PC-3 (cell line): ENCODE measurements around the gene SRP68.

ENCODE experiments used
- EZH2 ChIP-seq: fragments of 300-600 bp; sonication (generic); IDR thresholded peaks from one replicate; pipeline ENCODE4 v1.6.1; 2017; ENCODE audit warnings: antibody characterized with exemption, mild to moderate bottlenecking, low read length; ENCODE audit not compliant: unreplicated experiment
- TF ChIP-seq, protein P1 (sequence below): fragments of 300-600 bp; sonication (generic); conservative IDR thresholded peaks from 2 replicates; pipeline ENCODE4 v1.5.1; 2017; ENCODE audit warnings: antibody characterized with exemption, low read depth, mild to moderate bottlenecking, low read length

DNA sequence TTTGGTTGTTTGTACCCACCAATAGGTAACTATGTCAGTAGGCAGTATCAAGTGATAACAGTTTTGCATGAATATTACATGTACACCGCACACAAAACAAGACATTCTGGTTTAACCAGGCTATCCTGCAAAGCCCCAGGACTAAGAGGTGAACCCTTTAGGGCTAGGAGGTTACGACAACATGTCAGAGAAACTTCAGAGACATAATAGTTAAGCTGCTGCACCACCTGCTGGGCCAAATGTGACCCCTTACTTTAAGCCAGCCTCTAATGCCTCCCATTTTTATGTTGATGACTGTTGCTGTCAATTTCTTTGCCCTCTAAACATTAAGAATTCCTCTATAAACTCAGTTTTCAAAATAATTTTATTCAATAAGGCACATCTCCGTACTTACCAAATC is 15.4 kb downstream of the SRP68 start:
- TF ChIP-seq, protein P1, sequence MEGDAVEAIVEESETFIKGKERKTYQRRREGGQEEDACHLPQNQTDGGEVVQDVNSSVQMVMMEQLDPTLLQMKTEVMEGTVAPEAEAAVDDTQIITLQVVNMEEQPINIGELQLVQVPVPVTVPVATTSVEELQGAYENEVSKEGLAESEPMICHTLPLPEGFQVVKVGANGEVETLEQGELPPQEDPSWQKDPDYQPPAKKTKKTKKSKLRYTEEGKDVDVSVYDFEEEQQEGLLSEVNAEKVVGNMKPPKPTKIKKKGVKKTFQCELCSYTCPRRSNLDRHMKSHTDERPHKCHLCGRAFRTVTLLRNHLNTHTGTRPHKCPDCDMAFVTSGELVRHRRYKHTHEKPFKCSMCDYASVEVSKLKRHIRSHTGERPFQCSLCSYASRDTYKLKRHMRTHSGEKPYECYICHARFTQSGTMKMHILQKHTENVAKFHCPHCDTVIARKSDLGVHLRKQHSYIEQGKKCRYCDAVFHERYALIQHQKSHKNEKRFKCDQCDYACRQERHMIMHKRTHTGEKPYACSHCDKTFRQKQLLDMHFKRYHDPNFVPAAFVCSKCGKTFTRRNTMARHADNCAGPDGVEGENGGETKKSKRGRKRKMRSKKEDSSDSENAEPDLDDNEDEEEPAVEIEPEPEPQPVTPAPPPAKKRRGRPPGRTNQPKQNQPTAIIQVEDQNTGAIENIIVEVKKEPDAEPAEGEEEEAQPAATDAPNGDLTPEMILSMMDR, result peak; percentile 46; the same call in 1 of the 2 replicates
- TF ChIP-seq EZH2, result no peak
